ENCODE data around the gene STIP1. TPM values are rescaled to one million over a fixed set of nuclear protein-coding genes. Genes with fewer than 3 reads are reported as not detected.

The STIP1 gene
- total and polyA plus RNA-seq, 2 experiments from 2014 or later = 231 to 240 TPM

DNA sequence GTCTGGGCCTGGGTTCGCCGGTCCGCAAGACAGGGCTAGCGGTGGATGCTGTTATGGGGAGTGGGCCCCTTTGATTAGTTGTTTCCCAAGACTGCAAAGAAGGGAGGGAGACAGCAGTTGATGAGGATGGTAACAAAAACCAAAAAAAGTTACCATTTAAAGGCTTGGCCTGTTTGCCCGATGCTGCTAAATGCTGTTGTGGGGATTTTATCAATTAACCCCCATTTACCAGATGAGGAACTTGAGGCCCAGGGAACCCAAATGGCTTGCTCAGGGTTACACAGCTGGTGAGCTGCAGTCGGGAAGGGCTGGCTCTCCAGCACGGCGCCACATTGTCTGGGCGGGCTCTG lies 36.7 kb downstream of the STIP1 start:
- peak overlapping the region; percentile 14 for H3K27ac ChIP-seq
- TF ChIP-seq, protein P1, sequence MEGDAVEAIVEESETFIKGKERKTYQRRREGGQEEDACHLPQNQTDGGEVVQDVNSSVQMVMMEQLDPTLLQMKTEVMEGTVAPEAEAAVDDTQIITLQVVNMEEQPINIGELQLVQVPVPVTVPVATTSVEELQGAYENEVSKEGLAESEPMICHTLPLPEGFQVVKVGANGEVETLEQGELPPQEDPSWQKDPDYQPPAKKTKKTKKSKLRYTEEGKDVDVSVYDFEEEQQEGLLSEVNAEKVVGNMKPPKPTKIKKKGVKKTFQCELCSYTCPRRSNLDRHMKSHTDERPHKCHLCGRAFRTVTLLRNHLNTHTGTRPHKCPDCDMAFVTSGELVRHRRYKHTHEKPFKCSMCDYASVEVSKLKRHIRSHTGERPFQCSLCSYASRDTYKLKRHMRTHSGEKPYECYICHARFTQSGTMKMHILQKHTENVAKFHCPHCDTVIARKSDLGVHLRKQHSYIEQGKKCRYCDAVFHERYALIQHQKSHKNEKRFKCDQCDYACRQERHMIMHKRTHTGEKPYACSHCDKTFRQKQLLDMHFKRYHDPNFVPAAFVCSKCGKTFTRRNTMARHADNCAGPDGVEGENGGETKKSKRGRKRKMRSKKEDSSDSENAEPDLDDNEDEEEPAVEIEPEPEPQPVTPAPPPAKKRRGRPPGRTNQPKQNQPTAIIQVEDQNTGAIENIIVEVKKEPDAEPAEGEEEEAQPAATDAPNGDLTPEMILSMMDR (IDR thresholded peaks at IDR 0.05; ENCODE audit: low read depth, low read length) = no peak

DNA sequence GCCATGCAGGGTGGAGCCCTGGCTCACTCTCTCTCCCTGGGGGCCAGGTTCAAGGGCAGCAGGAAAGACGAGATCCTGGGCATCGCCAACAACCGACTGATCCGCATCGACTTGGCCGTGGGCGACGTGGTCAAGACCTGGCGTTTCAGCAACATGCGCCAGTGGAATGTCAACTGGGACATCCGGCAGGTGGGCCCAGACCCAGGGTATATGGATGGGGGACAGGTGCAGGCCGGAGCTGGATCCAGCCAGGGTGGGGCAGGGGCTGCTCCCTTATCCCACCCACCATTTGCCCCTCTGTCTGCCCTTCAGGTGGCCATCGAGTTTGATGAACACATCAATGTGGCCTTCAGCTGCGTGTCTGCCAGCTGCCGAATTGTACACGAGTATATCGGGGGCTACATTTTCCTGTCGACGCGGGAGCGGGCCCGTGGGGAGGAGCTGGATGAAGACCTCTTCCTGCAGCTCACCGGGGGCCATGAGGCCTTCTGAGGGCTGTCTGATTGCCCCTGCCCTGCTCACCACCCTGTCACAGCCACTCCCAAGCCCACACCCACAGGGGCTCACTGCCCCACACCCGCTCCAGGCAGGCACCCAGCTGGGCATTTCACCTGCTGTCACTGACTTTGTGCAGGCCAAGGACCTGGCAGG lies 37.2 kb downstream of the STIP1 start:
- no peaks in the 10 kb centered on the region for H3K9me3 ChIP-seq (ENCODE audit: low read depth)
- no peak for DNase-seq (ENCODE audit: low read depth in 1 of 2, low spot score in 1 of 2)
- peaks cover 4% of the 10 kb centered on the region for H3K36me3 ChIP-seq
- peaks cover 14% of the 10 kb centered on the region for H3K4me1 ChIP-seq (ENCODE audit: low read depth)
- TF ChIP-seq, protein P1 (IDR thresholded peaks at IDR 0.05; ENCODE audit: low read depth, low read length) = no peak
- H3K27me3 ChIP-seq = no peaks in the 10 kb centered on the region
- no peak overlapping the region for H3K4me3 ChIP-seq
- H3K27ac ChIP-seq = peak overlapping the region; percentile 23

More for the DNA sequence above, 36.7 kb downstream of the STIP1 start:
- H3K9me3 ChIP-seq (ENCODE audit: low read depth) = no peaks in the 10 kb centered on the region
- H3K4me3 ChIP-seq = no peak overlapping the region
- H3K4me1 ChIP-seq (ENCODE audit: low read depth) = peaks cover 14% of the 10 kb centered on the region
- peaks cover 4% of the 10 kb centered on the region for H3K36me3 ChIP-seq
- no peak for DNase-seq (ENCODE audit: low read depth in 1 of 2, low spot score in 1 of 2)
- H3K27me3 ChIP-seq = no peaks in the 10 kb centered on the region

DNA sequence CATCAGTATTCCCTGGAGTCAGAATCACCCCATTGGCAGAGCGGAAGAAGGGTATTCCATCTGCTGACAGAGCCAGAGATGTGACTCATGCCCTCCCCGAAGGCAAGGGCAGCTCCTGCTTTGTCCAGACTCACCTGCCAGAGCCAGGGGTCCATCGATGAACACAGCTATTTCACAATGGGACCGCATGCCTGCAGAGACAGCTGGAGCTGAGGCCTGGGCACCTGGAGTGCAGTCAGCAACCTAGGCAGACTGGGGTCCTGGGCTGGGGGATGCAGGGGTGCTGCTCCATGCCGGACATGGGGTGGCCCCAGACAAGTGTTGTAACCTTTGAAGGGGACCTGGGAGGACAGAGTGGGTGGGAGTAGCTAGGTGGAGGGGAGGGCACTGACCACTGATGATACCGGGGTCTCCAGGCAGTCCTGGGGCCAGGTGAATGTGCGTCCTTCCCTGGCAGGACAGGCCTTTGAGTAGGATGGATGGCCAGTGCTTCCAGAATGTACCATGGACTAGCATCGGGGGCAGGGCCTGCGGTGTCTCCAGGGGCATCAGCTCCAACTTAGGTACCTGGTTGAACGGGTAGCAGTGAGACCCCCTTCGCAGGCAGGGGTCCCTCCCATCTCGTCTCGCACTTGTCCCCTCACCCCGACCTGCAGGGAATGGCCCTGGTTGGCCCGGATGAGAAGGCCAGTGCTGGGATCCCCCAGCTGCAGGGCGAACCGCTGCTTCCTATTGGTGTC lies 38.4 kb downstream of the STIP1 start:
- peaks cover 14% of the 10 kb centered on the region for H3K4me1 ChIP-seq (ENCODE audit: low read depth)
- no peak overlapping the region for H3K27ac ChIP-seq
- TF ChIP-seq, protein P1 (IDR thresholded peaks at IDR 0.05; ENCODE audit: low read depth, low read length) = no peak

DNA sequence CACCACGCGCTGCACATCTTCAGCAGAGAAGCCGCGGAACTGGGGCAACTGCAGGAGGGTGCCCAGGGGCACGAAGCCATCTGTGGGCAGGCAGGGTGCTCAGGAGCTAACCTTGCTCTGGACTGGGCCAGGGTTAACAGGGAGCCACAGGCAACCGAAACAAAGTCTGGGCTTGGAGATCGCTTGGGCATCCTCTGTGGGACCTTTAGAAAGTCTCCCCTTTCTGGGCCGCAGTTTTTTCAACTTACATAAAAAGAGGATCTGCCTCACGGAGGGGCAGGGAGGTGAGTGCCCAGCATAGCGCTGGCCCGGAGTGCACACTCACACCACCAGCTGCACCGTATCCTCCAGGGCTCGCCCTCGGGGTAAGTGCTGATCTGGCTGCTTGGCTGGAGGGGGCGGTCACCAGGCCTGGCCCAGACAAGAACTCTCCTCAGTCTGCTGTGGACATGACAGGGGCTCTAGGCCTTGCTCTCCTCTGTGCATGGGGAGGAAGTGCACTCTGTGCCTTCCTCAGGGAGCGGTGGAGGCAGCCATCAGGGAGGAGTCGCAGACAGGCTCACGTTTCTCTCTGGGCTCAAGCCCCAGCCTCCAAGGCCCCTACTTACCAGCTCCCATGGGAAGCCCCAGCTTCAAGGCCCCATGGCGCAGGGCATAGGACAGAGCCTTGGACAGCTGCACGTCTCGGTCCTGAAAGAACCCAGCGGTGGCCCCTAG lies 39.1 kb downstream of the STIP1 start:
- H3K4me1 ChIP-seq (ENCODE audit: low read depth) = peaks cover 20% of the 10 kb centered on the region
- no peaks in the 10 kb centered on the region for H3K9me3 ChIP-seq (ENCODE audit: low read depth)
- peak overlapping the region; percentile 65 for H3K27ac ChIP-seq
- H3K27me3 ChIP-seq = no peaks in the 10 kb centered on the region
- peak overlapping the region; percentile 68 for H3K4me3 ChIP-seq
- TF ChIP-seq, protein P1 (IDR thresholded peaks at IDR 0.05; ENCODE audit: low read depth, low read length) = no peak
- DNase-seq (ENCODE audit: low read depth in 1 of 2, low spot score in 1 of 2) = no peak
- peaks cover 4% of the 10 kb centered on the region for H3K36me3 ChIP-seq

More for the DNA sequence above, 38.4 kb downstream of the STIP1 start:
- no peak overlapping the region for H3K4me3 ChIP-seq
- H3K9me3 ChIP-seq (ENCODE audit: low read depth) = no peaks in the 10 kb centered on the region
- no peak for DNase-seq (ENCODE audit: low read depth in 1 of 2, low spot score in 1 of 2)
- H3K27me3 ChIP-seq = no peaks in the 10 kb centered on the region
- peaks cover 4% of the 10 kb centered on the region for H3K36me3 ChIP-seq

DNA sequence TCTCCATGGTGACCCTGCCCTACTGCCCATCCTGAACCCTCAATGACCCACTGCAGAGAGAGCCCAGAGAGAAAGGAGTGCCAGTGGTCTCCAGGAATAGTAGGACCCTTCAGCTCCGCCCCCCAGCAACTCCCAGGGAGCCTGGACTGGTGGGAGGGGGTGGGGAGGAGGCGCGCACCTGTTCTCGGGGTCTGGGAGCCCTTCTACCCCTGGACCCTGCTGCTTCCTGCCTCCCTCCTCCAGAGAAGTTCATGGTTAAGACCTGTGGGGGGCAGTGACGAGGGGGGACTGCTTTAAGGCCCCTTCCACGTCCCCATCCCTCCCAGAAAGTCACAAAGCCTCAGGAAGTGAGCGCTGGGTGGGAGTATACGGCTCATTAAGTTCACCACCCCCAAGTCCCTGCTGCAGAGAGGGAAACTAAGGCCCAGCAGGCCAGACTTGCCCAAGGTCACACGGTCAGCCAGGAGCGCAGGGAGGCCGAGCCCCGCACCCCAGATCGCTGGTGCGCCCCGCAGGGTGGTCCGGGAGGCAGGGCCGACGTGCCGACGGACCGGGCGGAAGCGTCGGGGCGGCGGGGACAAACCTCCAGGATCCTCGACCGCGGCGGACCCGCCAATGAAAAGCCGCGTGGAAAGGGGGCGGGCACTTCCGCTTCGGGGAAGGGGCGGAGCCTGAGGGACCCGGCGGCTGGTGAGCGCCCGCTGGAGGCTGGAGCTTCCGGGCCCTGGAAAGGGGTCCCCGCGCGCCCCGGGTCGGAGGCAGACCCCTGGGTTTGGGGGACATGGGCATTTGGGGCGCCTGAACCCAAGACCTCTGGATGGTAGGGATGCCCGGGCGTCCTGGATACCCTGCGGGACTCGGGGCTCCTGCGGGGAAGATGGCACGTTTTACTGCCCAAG lies 39.9 kb downstream of the STIP1 start, which contains the start of the genes NUDT22 and TRPT1:
NUDT22 (plus strand) TSS at position 667 of the 899 bp plus-strand sequence. CDS start 379 bp downstream, outside the sequence.
TRPT1 (minus strand) TSS at position 579 of the 899 bp plus-strand sequence; CDS start at position 253, 326 bp downstream.
- Histone ChIP-seq H3K27me3 (no peaks in the 10 kb centered on the region), H3K36me3 (peaks cover 4% of the 10 kb centered on the region), H3K4me1 (ENCODE audit: low read depth) (peaks cover 20% of the 10 kb centered on the region), H3K4me3 (peak within 1 kb of the TSS; percentile 68), H3K9me3 (ENCODE audit: low read depth) (no peaks in the 10 kb centered on the region), H3K27ac (peak within 1 kb of the TSS; percentile 65)
- TF ChIP-seq, protein P1 (IDR thresholded peaks at IDR 0.05; ENCODE audit: low read depth, low read length) = peak; percentile 24
- DNase-seq (ENCODE audit: low read depth in 1 of 2, low spot score in 1 of 2) = peak; percentile 80 to 91
